ENCODE results near the gene CLTC. TPM values are rescaled to one million over a fixed set of nuclear protein-coding genes. Genes with fewer than 3 reads are reported as not detected.

The CLTC gene
- total and polyA plus RNA-seq, 2 of the 13 experiments (the other 11 are each of a cell fraction or from before 2014, with no cell fraction given) = 134 to 283 TPM

DNA sequence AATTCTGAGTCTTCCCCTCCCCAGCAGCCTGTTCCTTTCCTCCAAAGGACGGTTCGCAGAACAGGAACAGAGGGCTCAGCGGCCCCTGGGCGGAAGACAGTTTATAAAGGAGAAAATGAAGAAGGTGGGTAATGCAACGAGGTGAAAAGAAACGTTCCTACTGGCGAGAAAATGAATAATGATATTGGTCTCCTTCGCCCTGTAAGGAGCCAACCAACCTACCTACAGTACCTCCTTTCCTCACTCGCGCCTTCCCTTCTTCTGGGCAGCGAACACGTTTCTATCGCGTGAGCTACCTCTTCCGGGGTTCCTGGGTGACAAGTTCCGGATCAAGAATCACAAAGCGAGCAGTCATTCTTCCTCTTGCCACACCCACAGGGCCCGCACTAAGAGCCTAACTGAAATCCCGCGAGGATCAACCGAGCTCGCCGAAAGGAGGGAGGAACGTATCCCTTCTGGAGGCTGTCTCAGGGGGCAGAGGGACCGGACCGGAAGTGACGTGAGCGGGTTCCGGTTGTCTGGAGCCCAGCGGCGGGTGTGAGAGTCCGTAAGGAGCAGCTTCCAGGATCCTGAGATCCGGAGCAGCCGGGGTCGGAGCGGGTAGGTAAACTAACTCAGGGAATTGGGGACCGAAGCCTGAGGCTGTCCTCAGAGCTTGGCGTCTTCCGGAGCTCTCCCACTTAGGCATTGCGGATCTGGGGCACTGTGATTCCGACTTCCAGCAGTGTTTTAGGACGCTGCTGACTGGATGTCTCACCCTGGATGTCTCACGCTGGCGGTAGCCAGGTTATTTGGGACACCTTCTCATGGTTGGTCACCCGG, 87.7 kb downstream of the CLTC start, which contains the start of the genes PTRH2 and VMP1 (continued):
- peak; percentile 56; the same call in 1 of the 2 replicates for TF ChIP-seq NFYB (CRISPR knock-in tag; IDR thresholded peaks at IDR 0.05)
- peak; percentile 97 for TF ChIP-seq MYC (CRISPR knock-in tag; IDR thresholded peaks at IDR 0.05; ENCODE audit: borderline replicate concordance)
- TF ChIP-seq, protein P1, sequence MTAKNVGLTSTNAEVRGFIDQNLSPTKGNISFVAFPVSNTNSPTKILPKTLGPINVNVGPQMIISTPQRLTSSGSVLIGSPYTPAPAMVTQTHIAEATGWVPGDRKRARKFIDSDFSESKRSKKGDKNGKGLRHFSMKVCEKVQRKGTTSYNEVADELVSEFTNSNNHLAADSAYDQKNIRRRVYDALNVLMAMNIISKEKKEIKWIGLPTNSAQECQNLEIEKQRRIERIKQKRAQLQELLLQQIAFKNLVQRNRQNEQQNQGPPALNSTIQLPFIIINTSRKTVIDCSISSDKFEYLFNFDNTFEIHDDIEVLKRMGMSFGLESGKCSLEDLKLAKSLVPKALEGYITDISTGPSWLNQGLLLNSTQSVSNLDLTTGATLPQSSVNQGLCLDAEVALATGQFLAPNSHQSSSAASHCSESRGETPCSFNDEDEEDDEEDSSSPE (CRISPR knock-in tag; IDR thresholded peaks at IDR 0.05) = peak; percentile 82
- peak; percentile 78 for TF ChIP-seq SP4 (CRISPR knock-in tag; IDR thresholded peaks at IDR 0.05)
- TF ChIP-seq SOX13 (IDR thresholded peaks at IDR 0.05) = 0 out of 2 replicates have a peak, but pooled peaks have one; percentile 10
- TF ChIP-seq SOX13 (CRISPR knock-in tag; conservative IDR thresholded peaks at IDR 0.05 in 1 of 2, IDR thresholded peaks at IDR 0.05 in 1 of 2) = peak in 1 of 2 experiments; percentile 82; a peak in 1 of 4 replicates
- TF ChIP-seq SP5 (CRISPR knock-in tag; IDR thresholded peaks at IDR 0.05; ENCODE audit: borderline replicate concordance, low read depth) = peak; percentile 86
- TF ChIP-seq STAG1 (CRISPR knock-in tag; IDR thresholded peaks at IDR 0.05) = no peak
- TF ChIP-seq, protein P2, sequence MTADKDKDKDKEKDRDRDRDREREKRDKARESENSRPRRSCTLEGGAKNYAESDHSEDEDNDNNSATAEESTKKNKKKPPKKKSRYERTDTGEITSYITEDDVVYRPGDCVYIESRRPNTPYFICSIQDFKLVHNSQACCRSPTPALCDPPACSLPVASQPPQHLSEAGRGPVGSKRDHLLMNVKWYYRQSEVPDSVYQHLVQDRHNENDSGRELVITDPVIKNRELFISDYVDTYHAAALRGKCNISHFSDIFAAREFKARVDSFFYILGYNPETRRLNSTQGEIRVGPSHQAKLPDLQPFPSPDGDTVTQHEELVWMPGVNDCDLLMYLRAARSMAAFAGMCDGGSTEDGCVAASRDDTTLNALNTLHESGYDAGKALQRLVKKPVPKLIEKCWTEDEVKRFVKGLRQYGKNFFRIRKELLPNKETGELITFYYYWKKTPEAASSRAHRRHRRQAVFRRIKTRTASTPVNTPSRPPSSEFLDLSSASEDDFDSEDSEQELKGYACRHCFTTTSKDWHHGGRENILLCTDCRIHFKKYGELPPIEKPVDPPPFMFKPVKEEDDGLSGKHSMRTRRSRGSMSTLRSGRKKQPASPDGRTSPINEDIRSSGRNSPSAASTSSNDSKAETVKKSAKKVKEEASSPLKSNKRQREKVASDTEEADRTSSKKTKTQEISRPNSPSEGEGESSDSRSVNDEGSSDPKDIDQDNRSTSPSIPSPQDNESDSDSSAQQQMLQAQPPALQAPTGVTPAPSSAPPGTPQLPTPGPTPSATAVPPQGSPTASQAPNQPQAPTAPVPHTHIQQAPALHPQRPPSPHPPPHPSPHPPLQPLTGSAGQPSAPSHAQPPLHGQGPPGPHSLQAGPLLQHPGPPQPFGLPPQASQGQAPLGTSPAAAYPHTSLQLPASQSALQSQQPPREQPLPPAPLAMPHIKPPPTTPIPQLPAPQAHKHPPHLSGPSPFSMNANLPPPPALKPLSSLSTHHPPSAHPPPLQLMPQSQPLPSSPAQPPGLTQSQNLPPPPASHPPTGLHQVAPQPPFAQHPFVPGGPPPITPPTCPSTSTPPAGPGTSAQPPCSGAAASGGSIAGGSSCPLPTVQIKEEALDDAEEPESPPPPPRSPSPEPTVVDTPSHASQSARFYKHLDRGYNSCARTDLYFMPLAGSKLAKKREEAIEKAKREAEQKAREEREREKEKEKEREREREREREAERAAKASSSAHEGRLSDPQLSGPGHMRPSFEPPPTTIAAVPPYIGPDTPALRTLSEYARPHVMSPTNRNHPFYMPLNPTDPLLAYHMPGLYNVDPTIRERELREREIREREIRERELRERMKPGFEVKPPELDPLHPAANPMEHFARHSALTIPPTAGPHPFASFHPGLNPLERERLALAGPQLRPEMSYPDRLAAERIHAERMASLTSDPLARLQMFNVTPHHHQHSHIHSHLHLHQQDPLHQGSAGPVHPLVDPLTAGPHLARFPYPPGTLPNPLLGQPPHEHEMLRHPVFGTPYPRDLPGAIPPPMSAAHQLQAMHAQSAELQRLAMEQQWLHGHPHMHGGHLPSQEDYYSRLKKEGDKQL (CRISPR knock-in tag; IDR thresholded peaks at IDR 0.05; ENCODE audit: low read depth) = peak; percentile 69; the same call in 1 of the 2 replicates
- peak; percentile 97 for TF ChIP-seq FOXC1 (CRISPR knock-in tag; IDR thresholded peaks at IDR 0.05; ENCODE audit: borderline replicate concordance)
- TF ChIP-seq, protein P3, sequence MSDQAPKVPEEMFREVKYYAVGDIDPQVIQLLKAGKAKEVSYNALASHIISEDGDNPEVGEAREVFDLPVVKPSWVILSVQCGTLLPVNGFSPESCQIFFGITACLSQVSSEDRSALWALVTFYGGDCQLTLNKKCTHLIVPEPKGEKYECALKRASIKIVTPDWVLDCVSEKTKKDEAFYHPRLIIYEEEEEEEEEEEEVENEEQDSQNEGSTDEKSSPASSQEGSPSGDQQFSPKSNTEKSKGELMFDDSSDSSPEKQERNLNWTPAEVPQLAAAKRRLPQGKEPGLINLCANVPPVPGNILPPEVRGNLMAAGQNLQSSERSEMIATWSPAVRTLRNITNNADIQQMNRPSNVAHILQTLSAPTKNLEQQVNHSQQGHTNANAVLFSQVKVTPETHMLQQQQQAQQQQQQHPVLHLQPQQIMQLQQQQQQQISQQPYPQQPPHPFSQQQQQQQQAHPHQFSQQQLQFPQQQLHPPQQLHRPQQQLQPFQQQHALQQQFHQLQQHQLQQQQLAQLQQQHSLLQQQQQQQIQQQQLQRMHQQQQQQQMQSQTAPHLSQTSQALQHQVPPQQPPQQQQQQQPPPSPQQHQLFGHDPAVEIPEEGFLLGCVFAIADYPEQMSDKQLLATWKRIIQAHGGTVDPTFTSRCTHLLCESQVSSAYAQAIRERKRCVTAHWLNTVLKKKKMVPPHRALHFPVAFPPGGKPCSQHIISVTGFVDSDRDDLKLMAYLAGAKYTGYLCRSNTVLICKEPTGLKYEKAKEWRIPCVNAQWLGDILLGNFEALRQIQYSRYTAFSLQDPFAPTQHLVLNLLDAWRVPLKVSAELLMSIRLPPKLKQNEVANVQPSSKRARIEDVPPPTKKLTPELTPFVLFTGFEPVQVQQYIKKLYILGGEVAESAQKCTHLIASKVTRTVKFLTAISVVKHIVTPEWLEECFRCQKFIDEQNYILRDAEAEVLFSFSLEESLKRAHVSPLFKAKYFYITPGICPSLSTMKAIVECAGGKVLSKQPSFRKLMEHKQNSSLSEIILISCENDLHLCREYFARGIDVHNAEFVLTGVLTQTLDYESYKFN (CRISPR knock-in tag; conservative IDR thresholded peaks at IDR 0.05) = peak; percentile 76
- TF ChIP-seq, protein P4, sequence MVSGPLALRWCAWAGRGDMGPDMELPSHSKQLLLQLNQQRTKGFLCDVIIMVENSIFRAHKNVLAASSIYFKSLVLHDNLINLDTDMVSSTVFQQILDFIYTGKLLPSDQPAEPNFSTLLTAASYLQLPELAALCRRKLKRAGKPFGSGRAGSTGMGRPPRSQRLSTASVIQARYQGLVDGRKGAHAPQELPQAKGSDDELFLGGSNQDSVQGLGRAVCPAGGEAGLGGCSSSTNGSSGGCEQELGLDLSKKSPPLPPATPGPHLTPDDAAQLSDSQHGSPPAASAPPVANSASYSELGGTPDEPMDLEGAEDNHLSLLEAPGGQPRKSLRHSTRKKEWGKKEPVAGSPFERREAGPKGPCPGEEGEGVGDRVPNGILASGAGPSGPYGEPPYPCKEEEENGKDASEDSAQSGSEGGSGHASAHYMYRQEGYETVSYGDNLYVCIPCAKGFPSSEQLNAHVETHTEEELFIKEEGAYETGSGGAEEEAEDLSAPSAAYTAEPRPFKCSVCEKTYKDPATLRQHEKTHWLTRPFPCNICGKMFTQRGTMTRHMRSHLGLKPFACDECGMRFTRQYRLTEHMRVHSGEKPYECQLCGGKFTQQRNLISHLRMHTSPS (CRISPR knock-in tag; IDR thresholded peaks at IDR 0.05; ENCODE audit: low read depth) = peak; percentile 55; the same call in 1 of the 2 replicates
- TF ChIP-seq ZSCAN20 (CRISPR knock-in tag; IDR thresholded peaks at IDR 0.05; ENCODE audit: borderline replicate concordance) = peak; percentile 20; the same call in 1 of the 2 replicates
- TF ChIP-seq ZNF549 (CRISPR knock-in tag; IDR thresholded peaks at IDR 0.05) = no peak
- peak; percentile 98 for TF ChIP-seq ZNF605 (CRISPR knock-in tag; IDR thresholded peaks at IDR 0.05)
